IgD-negative memory B cell (primary cell): ENCODE measurements around the gene C11orf65. TPM values are rescaled to one million over a fixed set of nuclear protein-coding genes. Genes with fewer than 3 reads are reported as not detected.
"Not testable (repeated sequence)": the region's sequence is repeated elsewhere in the genome, so short reads cannot be mapped to it uniquely, and the experiment has no call there.

Experiments
- H3K27ac Mint-ChIP-seq, 3 donors: one replicate each; pipeline ENCODE4 v1.8.0; 2020 to 2022; ENCODE audit warnings: mild to moderate bottlenecking in 3 of 3, mixed read lengths in 3 of 3, moderate library complexity in 1 of 3
- H3K27me3 Mint-ChIP-seq: one replicate; pipeline ENCODE4 v1.8.0; 2021; ENCODE audit warnings: mixed read lengths
- H3K36me3 Mint-ChIP-seq: one replicate; pipeline ENCODE4 v1.8.0; 2020; ENCODE audit warnings: mild to moderate bottlenecking, mixed read lengths
- H3K4me1 Mint-ChIP-seq, 3 donors: one replicate each; pipeline ENCODE4 v1.8.0; 2020 to 2022; ENCODE audit warnings: mixed read lengths in 3 of 3, mild to moderate bottlenecking in 1 of 3
- H3K4me3 Mint-ChIP-seq, 4 donors: one replicate each; pipeline ENCODE4 v1.8.0; 2020 to 2022; ENCODE audit warnings: mild to moderate bottlenecking in 4 of 4, mixed read lengths in 4 of 4, moderate library complexity in 3 of 4
- H3K9me3 Mint-ChIP-seq, 3 donors: one replicate each; pipeline ENCODE4 v1.8.0; 2020 to 2021; ENCODE audit warnings: mixed read lengths in 3 of 3, mild to moderate bottlenecking in 1 of 3
- polyA plus RNA-seq: library from polyadenylated mRNA; unstranded; fragments of 300-500 nt; fragmentation: Illumina TruSeq; gene quantifications from one replicate; pipeline ENCODE4 v1.2.3, GENCODE V29; 2021

The C11orf65 gene
- polyA plus RNA-seq, 1 donor from 2014 or later, result 0.86 TPM

DNA sequence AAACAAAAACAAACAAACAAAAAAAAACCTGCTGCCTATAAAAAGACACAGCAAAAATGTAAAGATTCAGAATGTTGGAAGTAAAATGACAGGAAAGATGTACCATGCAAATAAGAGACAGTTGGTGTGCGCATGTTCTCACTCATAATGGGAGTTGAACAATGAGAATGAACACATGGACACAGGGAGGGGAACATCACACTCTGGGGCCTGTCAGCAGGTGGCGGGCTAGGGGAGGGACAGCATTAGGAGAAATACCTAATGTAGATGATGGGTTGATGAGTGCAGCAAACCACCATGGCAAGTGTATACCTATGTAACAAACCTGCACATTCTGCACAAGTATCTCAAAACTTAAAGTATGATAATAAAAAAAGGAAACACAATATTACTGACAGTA lies 49.8 kb downstream of the C11orf65 start:
- H3K27ac Mint-ChIP-seq, H3K4me3 Mint-ChIP-seq, H3K36me3 Mint-ChIP-seq, H3K27me3 Mint-ChIP-seq, H3K9me3 Mint-ChIP-seq, H3K4me1 Mint-ChIP-seq: not testable (repeated sequence)

DNA sequence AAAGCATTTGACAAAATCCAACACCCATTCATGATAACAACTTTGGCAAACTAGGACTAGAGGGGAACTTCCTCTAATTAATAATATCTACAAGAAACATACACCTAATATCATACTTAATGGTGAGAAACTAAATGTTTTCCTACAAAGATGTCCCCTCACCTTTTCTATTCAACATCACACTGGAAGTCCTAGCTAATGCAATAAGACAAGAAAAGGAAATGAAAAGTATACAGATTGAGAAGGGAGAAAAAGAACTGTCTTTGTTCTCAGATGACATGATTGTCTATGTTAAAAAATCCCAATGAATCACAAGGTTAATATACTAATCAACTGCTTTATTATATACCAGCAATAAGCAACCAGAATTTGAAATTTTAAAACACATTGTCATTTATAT lies 52.4 kb downstream of the C11orf65 start:
- Mint-ChIP-seq H3K9me3 (peaks cover 0 to 10% (median 9%) of the 10 kb centered on the region in 3 donors), H3K4me3 (no peak overlapping the region), H3K27me3 (no peaks in the 10 kb centered on the region), H3K4me1 (no peaks in the 10 kb centered on the region), H3K36me3 (peaks cover 2% of the 10 kb centered on the region), H3K27ac (no peak overlapping the region)

GRCh38 chr11:108405706-108406105 lies 61.6 kb downstream of the C11orf65 start:
- H3K4me1 Mint-ChIP-seq, result no peaks in the 10 kb centered on the region

DNA sequence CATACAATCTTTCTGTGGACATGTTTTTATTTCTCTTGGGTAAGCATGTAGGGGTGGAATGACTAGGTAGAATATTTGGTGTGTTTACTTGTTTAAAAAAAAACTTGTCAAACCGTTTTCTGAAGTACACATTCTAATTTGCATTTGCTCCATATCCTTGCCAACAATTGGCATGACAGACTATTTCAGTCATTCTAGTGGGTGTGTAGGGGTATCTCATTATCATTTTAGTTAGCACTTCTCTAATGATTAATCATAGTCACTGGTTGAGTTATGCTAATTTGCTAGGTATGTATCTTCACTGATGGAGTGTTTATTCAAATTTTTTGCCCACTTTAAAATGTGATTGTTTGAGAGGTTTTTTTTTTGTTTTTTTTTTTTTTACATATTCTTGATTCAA lies 64.3 kb downstream of the C11orf65 start:
- Mint-ChIP-seq H3K27me3 (no peaks in the 10 kb centered on the region), H3K36me3 (no peaks in the 10 kb centered on the region), H3K4me1 (no peaks in the 10 kb centered on the region), H3K4me3 (no peak overlapping the region), H3K9me3 (no peaks in the 10 kb centered on the region), H3K27ac (no peak overlapping the region)

More at GRCh38 chr11:108405706-108406105, 61.6 kb downstream of the C11orf65 start:
- no peaks in the 10 kb centered on the region for H3K27me3 Mint-ChIP-seq
- peaks cover 0 to 1% (median 0%) of the 10 kb centered on the region in 3 donors for H3K9me3 Mint-ChIP-seq
- H3K4me3 Mint-ChIP-seq, result no peak overlapping the region
- H3K36me3 Mint-ChIP-seq, result peaks cover 2% of the 10 kb centered on the region
- H3K27ac Mint-ChIP-seq, result no peak overlapping the region

DNA sequence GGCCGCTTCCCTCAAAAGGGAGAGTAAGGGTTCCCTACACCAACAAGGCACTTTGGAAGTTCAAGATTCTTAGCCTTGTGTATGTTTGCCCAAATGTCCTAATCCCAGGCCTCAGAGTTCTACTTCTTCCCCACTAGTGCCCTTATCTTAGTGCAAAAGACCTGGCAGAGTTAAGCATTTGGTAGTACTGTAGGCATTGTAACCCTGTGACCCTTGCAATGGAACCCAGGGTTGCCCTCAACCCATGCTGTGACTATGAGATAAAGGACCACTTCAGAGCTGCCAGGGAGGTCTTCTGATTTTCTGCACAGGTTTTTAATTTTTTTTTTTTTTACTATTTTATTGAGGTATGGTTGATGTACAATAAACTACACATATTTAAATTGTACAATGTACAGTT lies 65.1 kb downstream of the C11orf65 start:
- no peaks in the 10 kb centered on the region for H3K36me3 Mint-ChIP-seq

DNA sequence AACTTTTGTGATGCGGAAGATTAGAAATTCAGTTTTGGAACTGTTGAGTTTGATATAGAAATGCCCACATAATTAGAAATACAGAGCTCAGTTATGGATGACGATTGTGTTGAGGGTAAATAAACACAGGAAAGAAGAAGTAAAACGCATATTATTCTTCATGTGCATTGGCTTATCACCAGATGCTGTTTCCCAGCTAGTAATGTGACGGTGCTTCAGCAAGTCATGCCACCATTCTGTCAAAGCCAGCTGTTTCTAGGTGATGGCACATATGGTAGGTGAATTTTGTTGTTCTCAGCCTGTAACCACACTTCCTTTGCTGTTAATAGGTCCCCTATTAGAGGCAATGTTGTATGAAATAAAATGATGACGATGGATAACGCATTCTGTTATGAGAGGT lies 68.9 kb downstream of the C11orf65 start:
- H3K27ac Mint-ChIP-seq, result no peak overlapping the region
- no peaks in the 10 kb centered on the region for H3K9me3 Mint-ChIP-seq
- H3K36me3 Mint-ChIP-seq, result no peaks in the 10 kb centered on the region
- no peaks in the 10 kb centered on the region for H3K27me3 Mint-ChIP-seq
- H3K4me3 Mint-ChIP-seq, result no peak overlapping the region
- peaks cover 0 to 1% (median 0%) of the 10 kb centered on the region in 3 donors for H3K4me1 Mint-ChIP-seq

More for the DNA sequence above, 65.1 kb downstream of the C11orf65 start:
- no peaks in the 10 kb centered on the region for H3K9me3 Mint-ChIP-seq
- H3K27ac Mint-ChIP-seq, result no peak overlapping the region
- H3K4me1 Mint-ChIP-seq, result peaks cover 0 to 1% (median 0%) of the 10 kb centered on the region in 3 donors
- H3K4me3 Mint-ChIP-seq, result no peak overlapping the region
- H3K27me3 Mint-ChIP-seq, result no peaks in the 10 kb centered on the region

- not testable (repeated sequence) for H3K27ac Mint-ChIP-seq, H3K4me3 Mint-ChIP-seq, H3K27me3 Mint-ChIP-seq, H3K36me3 Mint-ChIP-seq, H3K9me3 Mint-ChIP-seq, H3K4me1 Mint-ChIP-seq
Measured at GRCh38 chr11:108396672-108397071, 70.7 kb downstream of the C11orf65 start.

GRCh38 chr11:108394744-108395284 lies 72.5 kb downstream of the C11orf65 start:
- H3K9me3 Mint-ChIP-seq, result no peaks in the 10 kb centered on the region
- H3K27ac Mint-ChIP-seq, result no peak overlapping the region
- no peaks in the 10 kb centered on the region for H3K27me3 Mint-ChIP-seq
- no peak overlapping the region for H3K4me3 Mint-ChIP-seq
- peaks cover 0 to 4% (median 0%) of the 10 kb centered on the region in 3 donors for H3K4me1 Mint-ChIP-seq
- peaks cover 2% of the 10 kb centered on the region for H3K36me3 Mint-ChIP-seq

DNA sequence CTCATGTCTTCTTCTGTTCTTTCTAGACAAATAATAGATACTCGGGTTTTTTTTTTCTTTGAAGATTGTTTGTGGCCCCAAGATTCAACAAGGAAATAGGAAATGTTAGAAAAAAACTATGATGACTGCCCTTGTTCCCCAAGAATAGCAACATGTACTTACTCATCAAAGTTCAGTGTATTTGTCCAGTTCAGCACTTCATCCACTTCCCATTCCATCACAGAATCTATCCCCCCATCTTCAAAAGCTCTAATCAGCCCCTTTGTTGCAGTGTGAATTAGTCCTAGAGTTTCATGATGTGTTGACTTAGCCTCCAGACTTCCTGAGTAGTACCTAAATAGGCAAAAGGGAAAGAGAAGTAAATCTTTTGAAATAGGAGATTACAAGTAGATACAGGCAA lies 74.3 kb downstream of the C11orf65 start:
- Mint-ChIP-seq H3K27me3 (no peaks in the 10 kb centered on the region), H3K36me3 (peaks cover 2% of the 10 kb centered on the region), H3K4me3 (no peak overlapping the region), H3K4me1 (peaks cover 0 to 4% (median 0%) of the 10 kb centered on the region in 3 donors), H3K27ac (no peak overlapping the region), H3K9me3 (no peaks in the 10 kb centered on the region)

DNA sequence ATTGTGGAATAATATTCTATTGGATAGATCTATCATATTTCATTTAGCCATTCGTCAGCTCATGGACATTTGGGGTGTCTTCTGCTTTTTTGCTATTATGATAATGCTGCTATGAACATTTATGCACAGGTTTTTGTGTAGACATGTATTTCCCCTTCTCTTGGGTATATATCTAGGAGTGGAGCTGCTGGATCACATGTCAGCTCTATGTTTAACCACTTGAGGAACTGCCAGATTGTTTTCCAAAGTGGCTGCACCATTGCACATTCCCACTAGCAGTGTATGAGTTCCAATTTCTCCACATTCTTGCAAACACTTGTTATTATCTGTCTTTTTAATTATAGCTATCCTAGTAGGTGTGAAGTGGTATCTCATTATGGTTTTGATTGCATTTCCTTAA lies 75.0 kb downstream of the C11orf65 start:
- Mint-ChIP-seq H3K4me3 (no peak overlapping the region), H3K27me3 (no peaks in the 10 kb centered on the region), H3K9me3 (no peaks in the 10 kb centered on the region), H3K36me3 (peaks cover 2% of the 10 kb centered on the region), H3K27ac (no peak overlapping the region), H3K4me1 (peaks cover 0 to 2% (median 0%) of the 10 kb centered on the region in 3 donors)

GRCh38 chr11:108388576-108388975 lies 78.8 kb downstream of the C11orf65 start:
- Mint-ChIP-seq H3K9me3 (no peaks in the 10 kb centered on the region), H3K4me3 (no peak overlapping the region), H3K27me3 (no peaks in the 10 kb centered on the region), H3K27ac (no peak overlapping the region), H3K36me3 (peaks cover 2% of the 10 kb centered on the region), H3K4me1 (peaks cover 0 to 2% (median 0%) of the 10 kb centered on the region in 3 donors)

DNA sequence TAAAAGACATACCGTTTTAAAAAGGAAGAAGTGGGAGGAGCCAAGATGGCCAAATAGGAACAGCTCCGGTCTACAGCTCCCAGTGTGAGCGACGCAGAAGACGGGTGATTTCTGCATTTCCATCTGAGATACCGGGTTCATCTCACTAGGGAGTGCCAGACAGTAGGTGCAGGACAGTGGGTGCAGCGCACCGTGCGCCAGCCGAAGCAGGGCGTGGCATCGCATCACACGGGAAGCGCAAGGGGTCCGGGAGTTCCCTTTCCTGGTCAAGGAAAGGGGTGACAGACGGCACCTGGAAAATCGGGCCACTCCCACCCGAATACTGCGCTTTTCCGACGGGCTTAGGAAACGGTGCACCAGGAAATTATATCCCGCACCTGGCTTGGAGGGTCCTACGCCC lies 93.8 kb downstream of the C11orf65 start:
- H3K4me3 Mint-ChIP-seq, H3K9me3 Mint-ChIP-seq, H3K27ac Mint-ChIP-seq, H3K4me1 Mint-ChIP-seq, H3K27me3 Mint-ChIP-seq: not testable (repeated sequence)
- H3K36me3 Mint-ChIP-seq, result peaks cover 10% of the 10 kb centered on the region

DNA sequence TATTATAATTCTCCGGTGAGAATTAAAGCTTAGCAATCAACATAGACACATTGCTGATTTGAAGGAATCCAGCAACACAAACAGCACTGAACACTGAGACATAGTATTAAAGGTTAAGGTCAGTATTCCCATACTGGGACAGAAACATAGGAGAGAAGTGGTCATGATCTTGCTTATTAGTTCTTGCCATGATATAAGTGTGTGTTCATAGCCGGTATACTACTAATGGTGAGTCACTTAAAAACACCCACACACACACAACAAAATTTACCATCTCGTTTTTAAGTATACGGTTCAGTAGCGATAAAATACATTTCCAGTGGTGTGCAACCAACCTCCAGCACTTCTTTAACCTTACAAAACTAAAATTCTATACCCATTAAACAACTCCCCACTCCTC lies 96.3 kb downstream of the C11orf65 start:
- Mint-ChIP-seq H3K36me3 (peaks cover 10% of the 10 kb centered on the region), H3K4me3 (no peak overlapping the region), H3K27me3 (no peaks in the 10 kb centered on the region), H3K27ac (no peak overlapping the region), H3K9me3 (peaks cover 0 to 1% (median 0%) of the 10 kb centered on the region in 3 donors), H3K4me1 (no peaks in the 10 kb centered on the region)

- Mint-ChIP-seq H3K4me3 (no peak overlapping the region), H3K9me3 (peaks cover 0 to 1% (median 0%) of the 10 kb centered on the region in 3 donors), H3K27ac (no peak overlapping the region), H3K27me3 (no peaks in the 10 kb centered on the region), H3K36me3 (peaks cover 10% of the 10 kb centered on the region), H3K4me1 (no peaks in the 10 kb centered on the region)
Measured at GRCh38 chr11:108370315-108370714, 97.0 kb downstream of the C11orf65 start.

DNA sequence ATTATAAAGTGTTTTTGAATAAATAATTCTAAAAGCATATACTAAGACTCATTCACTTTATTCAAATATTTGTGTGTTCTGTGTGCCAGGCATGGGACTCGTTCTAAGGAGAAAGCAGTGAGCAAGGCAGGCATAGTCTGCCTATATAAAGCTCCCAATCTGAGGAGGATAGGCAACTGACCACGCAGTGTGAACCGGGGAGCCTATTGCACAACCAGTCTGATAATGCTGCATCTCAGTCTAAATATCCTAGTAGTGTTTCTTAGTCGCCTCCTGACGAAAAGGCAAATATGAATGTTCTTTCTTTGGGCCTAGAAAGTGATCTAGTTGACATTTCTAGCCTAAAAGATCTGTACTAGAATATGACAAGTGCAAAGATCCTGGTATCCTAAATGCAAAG lies 98.3 kb downstream of the C11orf65 start:
- no peaks in the 10 kb centered on the region for H3K27me3 Mint-ChIP-seq
- H3K36me3 Mint-ChIP-seq, result peaks cover 9% of the 10 kb centered on the region
- H3K4me3 Mint-ChIP-seq, result no peak overlapping the region
- no peaks in the 10 kb centered on the region for H3K9me3 Mint-ChIP-seq
- no peak overlapping the region for H3K27ac Mint-ChIP-seq
- H3K4me1 Mint-ChIP-seq, result no peaks in the 10 kb centered on the region

DNA sequence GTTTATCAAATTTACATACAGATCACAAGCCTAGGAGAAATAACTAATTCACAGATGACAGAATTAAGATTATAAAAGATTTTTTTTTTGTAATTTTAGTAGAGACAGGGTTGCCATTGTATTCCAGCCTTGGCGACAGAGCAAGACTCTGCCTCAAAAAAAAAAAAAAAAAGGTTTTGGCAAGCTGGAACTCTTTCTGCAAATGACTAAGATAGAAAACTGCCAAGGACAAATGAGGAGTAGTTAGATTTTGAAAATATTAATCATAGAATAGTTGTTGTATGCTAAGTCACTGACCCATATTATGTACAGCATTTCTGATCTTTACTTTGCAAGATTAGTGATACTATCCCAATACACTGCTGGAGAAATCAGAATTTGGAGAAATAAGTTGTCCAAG lies 99.2 kb downstream of the C11orf65 start:
- no peaks in the 10 kb centered on the region for H3K9me3 Mint-ChIP-seq
- H3K4me1 Mint-ChIP-seq, result no peaks in the 10 kb centered on the region
- no peak overlapping the region for H3K27ac Mint-ChIP-seq
- H3K36me3 Mint-ChIP-seq, result peaks cover 9% of the 10 kb centered on the region
- no peak overlapping the region for H3K4me3 Mint-ChIP-seq
- no peaks in the 10 kb centered on the region for H3K27me3 Mint-ChIP-seq

DNA sequence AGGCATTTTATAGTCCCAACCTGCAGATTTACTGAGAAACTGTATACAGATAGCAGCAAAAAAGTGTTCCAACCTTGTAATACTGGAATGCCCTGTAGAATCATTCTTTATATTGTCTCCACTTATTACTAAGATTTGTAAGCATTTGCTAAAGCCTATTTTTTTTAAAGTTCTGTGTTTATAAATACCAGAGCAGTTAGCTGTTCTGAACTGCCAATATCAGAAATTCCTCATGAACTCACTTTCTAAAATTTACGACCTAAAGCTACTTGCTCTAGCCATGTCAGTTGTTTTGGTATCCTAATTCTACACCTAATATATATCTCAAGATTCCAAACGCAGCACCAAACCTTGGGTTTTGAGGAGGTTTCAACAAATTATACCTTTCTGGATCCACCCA lies 103.2 kb downstream of the C11orf65 start:
- H3K36me3 Mint-ChIP-seq, result peaks cover 1% of the 10 kb centered on the region
- H3K4me1 Mint-ChIP-seq, result no peaks in the 10 kb centered on the region
- no peaks in the 10 kb centered on the region for H3K9me3 Mint-ChIP-seq
- no peak overlapping the region for H3K4me3 Mint-ChIP-seq
- no peaks in the 10 kb centered on the region for H3K27me3 Mint-ChIP-seq
- H3K27ac Mint-ChIP-seq, result no peak overlapping the region
